Astrocyte (in vitro differentiated cells and primary cell): Measurements from ENCODE around the gene BCL2. TPM values are rescaled to one million over a fixed set of nuclear protein-coding genes. Genes with fewer than 3 reads are reported as not detected.

ENCODE experiments used
- DNase-seq: peaks from one replicate; pipeline ENCODE4 v3.0.0-alpha.2; 2010; ENCODE audit warnings: low read depth
- FAIRE-seq: peaks from 2 replicates; lab custom pipeline; 2011; peaks lifted over from hg19 to GRCh38; lab: Jason Lieb, UNC
- H2AFZ ChIP-seq: 2 replicates; pipeline ENCODE4 v1.6.0; 2012; ENCODE audit warnings: low read depth, low read length, inconsistent platforms
- H3K27ac ChIP-seq: 2 replicates; pipeline ENCODE4 v1.5.1; 2011; ENCODE audit warnings: low read depth, low read length, inconsistent platforms
- H3K27me3 ChIP-seq: 2 replicates; pipeline ENCODE4 v1.6.0; 2011; ENCODE audit warnings: low read length, inconsistent platforms; ENCODE audit not compliant: insufficient read depth
- H3K36me3 ChIP-seq: 2 replicates; pipeline ENCODE4 v1.5.1; 2011; ENCODE audit warnings: low read length, inconsistent platforms; ENCODE audit not compliant: insufficient read depth
- H3K4me1 ChIP-seq: 2 replicates; pipeline ENCODE4 v1.5.1; 2011; ENCODE audit warnings: low read length, inconsistent platforms; ENCODE audit not compliant: insufficient read depth
- H3K4me2 ChIP-seq: 2 replicates; pipeline ENCODE4 v1.6.0; 2012; ENCODE audit warnings: low read length, inconsistent platforms
- H3K4me3 ChIP-seq: 2 replicates; pipeline ENCODE4 v1.5.1; 2011; ENCODE audit warnings: low read depth, mild to moderate bottlenecking, low read length, inconsistent platforms; ENCODE audit not compliant: insufficient read depth
- H3K79me2 ChIP-seq: 2 replicates; pipeline ENCODE4 v1.6.0; 2012; ENCODE audit warnings: mild to moderate bottlenecking, low read length, inconsistent platforms; ENCODE audit not compliant: insufficient read depth
- H3K9ac ChIP-seq: 2 replicates; pipeline ENCODE4 v1.6.0; 2012; ENCODE audit warnings: mild to moderate bottlenecking, low read length, inconsistent platforms
- H3K9me3 ChIP-seq: 2 replicates; pipeline ENCODE4 v1.5.1; 2012; ENCODE audit warnings: low read depth, mild to moderate bottlenecking, low read length, inconsistent platforms; ENCODE audit not compliant: insufficient read depth
- H4K20me1 ChIP-seq: 2 replicates; pipeline ENCODE4 v1.6.0; 2012; ENCODE audit warnings: low read length, inconsistent platforms; ENCODE audit not compliant: insufficient read depth
- H3K27ac Mint-ChIP-seq: one replicate; pipeline ENCODE4 v1.8.0; 2021; ENCODE audit warnings: mild to moderate bottlenecking, mixed read lengths; ENCODE audit not compliant: unreplicated experiment
- H3K27me3 Mint-ChIP-seq: one replicate; pipeline ENCODE4 v1.8.0; 2021; ENCODE audit warnings: low read depth, mixed read lengths; ENCODE audit not compliant: unreplicated experiment
- H3K36me3 Mint-ChIP-seq: one replicate; pipeline ENCODE4 v1.8.0; 2021; ENCODE audit warnings: low read depth, mixed read lengths; ENCODE audit not compliant: unreplicated experiment
- H3K4me1 Mint-ChIP-seq: one replicate; pipeline ENCODE4 v1.8.0; 2021; ENCODE audit warnings: low read depth, mixed read lengths; ENCODE audit not compliant: unreplicated experiment
- H3K4me3 Mint-ChIP-seq: one replicate; pipeline ENCODE4 v1.8.0; 2021; ENCODE audit warnings: mild to moderate bottlenecking, moderate library complexity, mixed read lengths; ENCODE audit not compliant: unreplicated experiment
- H3K9me3 Mint-ChIP-seq: one replicate; pipeline ENCODE4 v1.8.0; 2021; ENCODE audit warnings: mild to moderate bottlenecking, mixed read lengths; ENCODE audit not compliant: unreplicated experiment
- CTCF ChIP-seq: IDR thresholded peaks from 2 replicates; pipeline ENCODE4 v1.5.1; 2011; ENCODE audit warnings: low read depth, mild to moderate bottlenecking, inconsistent platforms, low read length, moderate library complexity; ENCODE audit not compliant: insufficient read depth
- EZH2 ChIP-seq: IDR thresholded peaks from 2 replicates; pipeline ENCODE4 v1.6.1; 2012; ENCODE audit warnings: mild to moderate bottlenecking, low read length, inconsistent platforms; ENCODE audit not compliant: insufficient read depth
- total RNA-seq: library from RNA; stranded (reverse); gene quantifications from 2 replicates; pipeline ENCODE4 v1.2.1, GENCODE V29; 2021

Gene BCL2
- total RNA-seq, 1 donor from 2014 or later: 1.7 TPM

- H3K36me3 Mint-ChIP-seq: no peaks in the 10 kb centered on the region
- Histone ChIP-seq H3K9ac (no peak overlapping the region), H3K79me2 (no peaks in the 10 kb centered on the region), H4K20me1 (no peaks in the 10 kb centered on the region), H3K4me2 (no peak overlapping the region), H3K4me3 (no peak overlapping the region), H3K27me3 (no peaks in the 10 kb centered on the region), H3K27ac (no peak overlapping the region), H2AFZ (no peak overlapping the region), H3K9me3 (no peaks in the 10 kb centered on the region), H3K4me1 (no peaks in the 10 kb centered on the region), H3K36me3 (no peaks in the 10 kb centered on the region)
- FAIRE-seq (no peak), DNase-seq (peak; percentile 12)
- no peaks in the 10 kb centered on the region for H3K9me3 Mint-ChIP-seq
- peak; percentile 64 for TF ChIP-seq CTCF
- no peak for TF ChIP-seq EZH2
- H3K4me1 Mint-ChIP-seq: no peaks in the 10 kb centered on the region
- no peak overlapping the region for H3K4me3 Mint-ChIP-seq
- peaks cover 8% of the 10 kb centered on the region for H3K27me3 Mint-ChIP-seq
- H3K27ac Mint-ChIP-seq: no peak overlapping the region
Measured at GRCh38 chr18:63131106-63131958, 188.2 kb downstream of the BCL2 start.

GRCh38 chr18:63130176-63130575 lies 189.4 kb downstream of the BCL2 start:
- no peak for FAIRE-seq
- no peak overlapping the region for H3K4me2 ChIP-seq

More at GRCh38 chr18:63130176-63130575, 189.4 kb downstream of the BCL2 start:
- H3K36me3 Mint-ChIP-seq: no peaks in the 10 kb centered on the region
- no peaks in the 10 kb centered on the region for H3K27me3 ChIP-seq
- H3K27ac ChIP-seq: no peak overlapping the region
- TF ChIP-seq CTCF (no peak), EZH2 (no peak)
- H3K4me1 Mint-ChIP-seq: no peaks in the 10 kb centered on the region
- peaks cover 8% of the 10 kb centered on the region for H3K27me3 Mint-ChIP-seq
- no peaks in the 10 kb centered on the region for H4K20me1 ChIP-seq
- no peak overlapping the region for H3K4me3 ChIP-seq
- no peak overlapping the region for H2AFZ ChIP-seq
- H3K36me3 ChIP-seq: no peaks in the 10 kb centered on the region
- H3K9ac ChIP-seq: no peak overlapping the region
- H3K9me3 ChIP-seq: no peaks in the 10 kb centered on the region
- no peaks in the 10 kb centered on the region for H3K4me1 ChIP-seq
- H3K9me3 Mint-ChIP-seq: no peaks in the 10 kb centered on the region
- no peak overlapping the region for H3K27ac Mint-ChIP-seq
- H3K79me2 ChIP-seq: no peaks in the 10 kb centered on the region
- DNase-seq: no peak
- H3K4me3 Mint-ChIP-seq: no peak overlapping the region
